Fibroblast of villous mesenchyme (primary cell): ENCODE results near the gene SCUBE2. TPM values are rescaled to one million over a fixed set of nuclear protein-coding genes. Genes with fewer than 3 reads are reported as not detected.

Experiments
- DNase-seq: peaks from one replicate; pipeline ENCODE4 v3.0.0-alpha.2; 2010; ENCODE audit warnings: low read depth
- H3K4me3 ChIP-seq: 2 replicates; pipeline ENCODE4 v1.5.1; 2011; ENCODE audit warnings: low read depth, mild to moderate bottlenecking, low read length
- CTCF ChIP-seq: IDR thresholded peaks from 2 replicates; pipeline ENCODE4 v1.5.1; 2012; ENCODE audit warnings: low read depth, mild to moderate bottlenecking, low read length; ENCODE audit not compliant: insufficient read depth
- small RNA-seq: library from RNA; depleted of rRNA; stranded (forward); fragments of <200 nt; gene quantifications from one replicate; pipeline ENCODE3, GENCODE V24; 2012
- total RNA-seq: library from RNA; depleted of rRNA; stranded (reverse); fragments of >200 nt; gene quantifications from 2 replicates; pipeline ENCODE4 v1.2.3, GENCODE V29; 2012

The SCUBE2 gene
- total RNA-seq, 1 donor = 1.3 TPM

GRCh38 chr11:8973121-8973520 is 118.3 kb downstream of the SCUBE2 start:
- H3K4me3 ChIP-seq = no peak overlapping the region
- DNase-seq = no peak
- TF ChIP-seq CTCF = no peak

- TF ChIP-seq CTCF = no peak
- DNase-seq = no peak
- H3K4me3 ChIP-seq = no peak overlapping the region
These were observed 119.5 kb downstream of the SCUBE2 start for GRCh38 chr11:8971924-8972316.

- no peak overlapping the region for H3K4me3 ChIP-seq
- no peak for DNase-seq
- TF ChIP-seq CTCF = no peak
These were observed 120.0 kb downstream of the SCUBE2 start for GRCh38 chr11:8971196-8971923.

Small RNA genes lying within 50 kb of the gene (small RNA-seq; reads per million reads assigned to genes)
- gene MIR5691 = not detected

Other genes with a start within 250 kb of the SCUBE2 start
- 59.6 and 74.3 TPM in 2 replicates for gene AKIP1, start 180.4 kb downstream of the SCUBE2 start, total RNA-seq
- gene C11orf16, start 158.7 kb downstream of the SCUBE2 start, total RNA-seq = not detected in 2 replicates
- gene ASCL3, start 148.6 kb downstream of the SCUBE2 start, total RNA-seq = not detected in 2 replicates
- 25.4 and 43.2 TPM in 2 replicates for gene TMEM9B, start 127.2 kb downstream of the SCUBE2 start, total RNA-seq
- gene NRIP3, start 87.6 kb downstream of the SCUBE2 start, total RNA-seq = 10.8 and 20.9 TPM in 2 replicates
- 152 and 158 TPM in 2 replicates for gene DENND5A, start 173.8 kb upstream of the SCUBE2 start, total RNA-seq
- gene TMEM41B, start 223.0 kb upstream of the SCUBE2 start, total RNA-seq = 48.3 and 48.8 TPM in 2 replicates